GM19023 (cell line): ENCODE measurements around the gene KLHL41.
"Not testable (repeated sequence)": the region's sequence is repeated elsewhere in the genome, so short reads cannot be mapped to it uniquely, and the experiment has no call there.

Experiments used
- ATAC-seq: cut with Tn5 transposase; IDR thresholded peaks from one replicate; pipeline ENCODE4 v1.9.1; 2021; ENCODE audit warnings: mild to moderate bottlenecking, moderate library complexity; ENCODE audit not compliant: unreplicated experiment

Gene KLHL41

DNA sequence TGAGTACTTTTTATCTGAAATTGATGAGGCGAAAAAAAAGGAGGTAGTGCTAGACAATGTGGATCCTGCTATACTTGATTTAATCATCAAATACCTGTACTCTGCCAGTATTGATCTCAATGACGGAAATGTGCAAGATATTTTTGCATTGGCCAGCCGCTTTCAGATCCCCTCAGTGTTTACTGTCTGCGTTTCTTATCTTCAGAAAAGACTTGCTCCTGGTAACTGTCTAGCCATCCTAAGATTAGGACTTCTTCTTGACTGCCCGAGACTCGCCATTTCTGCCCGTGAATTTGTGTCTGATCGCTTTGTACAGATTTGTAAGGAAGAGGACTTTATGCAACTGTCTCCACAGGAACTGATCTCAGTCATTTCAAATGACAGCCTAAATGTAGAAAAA, 453 bp downstream of the KLHL41 start:
- ATAC-seq = no peak

DNA sequence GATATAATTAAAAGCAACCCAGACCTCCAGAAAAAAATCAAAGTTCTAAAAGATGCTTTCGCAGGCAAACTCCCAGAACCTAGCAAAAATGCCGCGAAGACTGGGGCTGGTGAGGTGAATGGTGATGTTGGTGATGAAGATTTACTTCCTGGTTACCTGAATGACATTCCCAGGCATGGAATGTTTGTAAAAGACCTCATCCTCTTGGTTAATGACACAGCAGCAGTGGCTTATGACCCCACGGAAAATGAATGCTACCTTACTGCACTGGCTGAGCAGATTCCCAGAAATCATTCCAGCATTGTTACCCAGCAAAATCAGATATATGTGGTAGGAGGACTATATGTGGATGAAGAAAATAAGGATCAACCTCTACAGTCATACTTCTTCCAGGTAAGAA, 994 bp downstream of the KLHL41 start:
- ATAC-seq = no peak

DNA sequence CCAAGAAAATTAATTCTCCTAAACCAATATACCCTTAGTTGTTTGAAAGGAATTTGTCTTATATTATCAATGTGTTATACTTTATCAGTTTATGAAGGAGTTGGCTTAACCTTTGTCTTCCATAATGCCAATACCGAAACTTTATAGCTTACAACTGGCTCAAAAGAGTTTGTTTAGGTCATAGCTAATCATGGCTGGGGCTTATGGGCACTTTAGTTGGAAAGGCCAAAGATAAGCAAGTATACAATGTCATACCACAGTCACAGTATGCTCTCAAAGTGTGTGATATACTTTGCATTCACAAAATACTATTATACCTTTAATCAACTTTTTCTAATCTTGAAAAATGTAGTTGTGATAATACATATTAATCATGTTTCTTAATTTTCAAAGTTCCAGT, 2.3 kb downstream of the KLHL41 start:
- no peak for ATAC-seq

DNA sequence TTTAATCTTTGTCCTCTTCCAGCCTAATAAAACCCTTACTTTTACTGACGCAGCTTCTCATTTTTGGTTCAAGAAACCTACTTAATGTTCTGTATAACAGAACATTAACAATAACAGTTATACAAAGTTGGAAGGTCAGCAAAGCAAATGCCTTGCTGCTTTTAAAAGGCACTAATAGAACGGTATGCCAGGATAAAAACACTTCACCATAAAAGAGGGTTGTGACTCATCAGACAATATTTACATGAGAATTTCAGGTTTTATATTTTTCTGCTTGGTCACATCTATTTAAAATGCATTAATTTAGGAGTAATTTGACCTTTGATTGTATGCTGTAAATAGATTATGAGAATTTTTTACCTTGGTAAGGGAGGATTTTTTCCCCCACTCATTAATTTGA, 3.0 kb downstream of the KLHL41 start:
- ATAC-seq = no peak

DNA sequence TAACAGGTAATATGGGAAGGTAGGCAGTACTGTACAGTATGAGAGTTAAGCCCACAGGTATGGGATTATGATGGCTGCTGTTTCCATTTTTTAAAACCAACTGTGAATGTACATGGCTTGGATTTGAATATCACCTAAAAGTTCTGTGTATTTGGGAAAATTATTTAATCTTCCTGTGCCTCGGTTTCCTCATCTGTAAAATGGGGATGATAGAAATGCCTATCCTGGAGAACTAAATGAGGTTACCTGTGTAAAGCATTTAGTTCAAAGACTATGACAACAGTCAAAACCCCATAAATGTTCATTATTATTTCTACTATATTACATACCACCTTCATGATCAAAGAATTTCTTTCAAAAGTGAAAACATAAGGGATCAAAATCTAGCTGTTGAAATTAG, 3.6 kb downstream of the KLHL41 start:
- no peak for ATAC-seq

DNA sequence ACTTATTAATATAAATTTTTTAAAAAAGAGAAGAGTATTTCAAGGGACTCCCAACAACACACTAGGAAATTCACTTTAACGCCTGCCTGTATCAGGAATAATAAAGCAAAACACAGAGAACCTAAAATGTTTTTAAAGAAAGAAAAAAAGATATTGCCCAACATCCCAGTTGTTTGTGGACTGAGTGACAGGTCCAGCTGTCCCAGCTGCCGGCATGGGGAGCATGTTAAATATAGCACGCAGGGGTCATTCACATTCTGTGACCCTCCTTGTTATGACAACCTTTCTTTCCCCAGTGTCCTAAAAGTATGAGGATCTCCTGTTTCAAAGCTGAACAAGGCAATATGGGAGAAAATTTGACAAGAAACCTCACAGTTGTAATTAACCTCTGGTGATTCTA, 4.4 kb downstream of the KLHL41 start:
- no peak for ATAC-seq

DNA sequence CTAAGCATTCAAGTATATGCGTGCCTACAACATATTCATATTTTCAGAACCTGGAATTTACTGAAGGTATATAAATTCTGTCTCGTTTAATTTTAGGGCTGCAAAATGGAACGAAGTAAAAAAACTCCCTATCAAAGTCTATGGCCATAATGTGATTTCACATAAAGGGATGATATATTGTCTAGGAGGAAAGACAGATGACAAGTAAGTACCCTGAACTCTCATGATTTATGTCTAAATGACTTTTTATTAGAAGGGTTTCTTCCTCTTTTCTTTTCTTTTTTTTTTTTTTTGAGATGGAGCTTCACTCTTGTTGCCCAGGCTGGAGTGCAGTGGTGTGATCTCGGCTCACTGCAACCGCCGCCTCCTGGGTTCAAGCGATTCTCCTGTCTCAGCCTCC, 5.3 kb downstream of the KLHL41 start:
- not testable (repeated sequence) for ATAC-seq

DNA sequence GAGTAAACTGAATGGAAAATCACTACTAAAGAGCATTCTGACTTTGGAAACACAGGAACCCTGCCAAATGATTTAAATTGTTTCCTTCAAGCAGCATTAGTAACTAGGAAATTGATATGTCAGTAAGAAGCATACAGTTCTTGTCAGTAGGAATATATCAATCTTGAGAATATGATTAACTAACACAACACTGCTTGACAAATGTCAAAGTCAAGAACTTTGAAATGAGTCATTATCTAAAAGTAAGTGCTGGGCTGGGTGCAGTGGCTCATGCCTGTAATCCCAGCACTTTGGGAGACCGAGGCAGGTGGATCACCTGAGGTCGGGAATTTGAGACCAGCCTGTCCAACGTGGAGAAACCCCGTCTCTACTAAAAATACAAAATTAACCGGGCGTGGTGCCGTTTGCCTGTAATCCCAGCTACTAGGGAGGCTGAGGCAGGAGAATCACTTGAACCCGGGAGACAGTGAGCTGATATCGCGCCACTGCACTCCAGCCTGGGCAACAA, 7.0 kb downstream of the KLHL41 start:
- ATAC-seq = not testable (repeated sequence)

DNA sequence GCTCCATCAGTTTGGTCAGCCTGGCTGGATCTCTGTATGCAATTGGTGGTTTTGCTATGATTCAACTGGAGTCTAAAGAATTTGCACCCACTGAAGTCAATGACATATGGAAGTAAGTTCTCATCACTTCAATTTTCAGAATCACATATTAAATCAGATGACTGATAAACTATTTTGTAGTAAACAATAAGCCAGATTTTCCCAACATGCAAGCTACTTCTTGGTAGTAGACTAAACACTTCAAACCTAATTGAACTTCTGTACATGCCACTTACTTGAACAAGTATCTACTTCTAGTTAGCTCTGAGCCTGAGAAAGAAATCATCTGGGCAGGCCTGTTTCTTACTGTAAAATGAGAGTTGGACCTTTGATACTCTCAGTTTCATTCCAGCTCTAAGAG, 11.4 kb downstream of the KLHL41 start:
- ATAC-seq = no peak

DNA sequence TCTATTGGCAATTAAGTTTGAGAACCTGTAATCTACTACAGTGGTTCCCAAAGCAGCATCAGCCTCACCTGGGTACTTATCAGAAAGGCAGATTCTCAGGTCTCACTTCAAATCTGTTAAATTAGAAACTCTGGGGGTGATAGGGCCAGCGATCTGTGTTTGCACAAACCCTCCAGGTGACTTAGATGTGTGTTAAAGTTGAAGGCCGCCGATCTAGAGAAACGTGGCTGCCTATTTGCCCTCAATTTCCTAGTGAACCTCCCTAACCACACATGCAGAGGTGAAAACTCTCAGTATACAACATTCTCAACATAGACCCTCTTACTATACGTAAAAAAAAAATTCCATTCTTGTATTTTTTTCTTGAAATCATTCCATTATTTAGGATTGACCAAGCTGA, 14.2 kb downstream of the KLHL41 start:
- no peak for ATAC-seq

DNA sequence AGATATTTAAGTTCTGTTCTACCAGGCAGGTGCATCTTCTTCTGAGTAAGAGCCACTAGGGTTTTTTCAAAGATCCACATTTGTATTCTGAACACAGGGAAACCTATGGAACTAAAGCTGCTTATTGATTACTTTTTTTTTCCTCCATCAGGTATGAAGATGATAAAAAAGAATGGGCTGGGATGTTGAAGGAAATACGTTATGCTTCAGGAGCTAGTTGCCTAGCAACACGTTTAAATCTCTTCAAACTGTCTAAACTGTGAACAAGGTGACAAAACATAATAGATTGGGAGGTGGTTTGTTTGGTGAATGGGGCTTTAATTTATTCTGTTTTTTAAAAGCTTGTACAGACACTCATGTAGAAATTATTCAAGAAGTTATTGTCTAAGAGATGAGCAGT, 15.9 kb downstream of the KLHL41 start:
- no peak for ATAC-seq

DNA sequence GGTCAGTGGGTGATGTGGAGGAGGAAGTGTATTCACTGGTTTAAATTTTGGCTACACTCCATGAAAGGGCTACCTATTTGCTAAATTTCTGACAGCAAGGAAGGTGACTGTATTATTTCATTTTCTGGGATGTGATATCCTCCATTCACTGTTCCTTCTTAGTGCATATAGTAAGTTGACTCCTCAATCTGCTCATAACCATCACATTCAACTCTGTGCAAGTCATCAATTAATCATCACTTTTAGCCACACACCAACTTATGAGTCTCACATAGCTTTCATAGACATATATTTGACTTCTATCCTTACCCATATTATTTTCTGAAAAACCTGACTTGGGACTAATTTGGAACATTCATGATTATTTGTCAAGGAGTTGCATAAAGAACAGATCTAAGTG, 16.9 kb downstream of the KLHL41 start:
- ATAC-seq = no peak

DNA sequence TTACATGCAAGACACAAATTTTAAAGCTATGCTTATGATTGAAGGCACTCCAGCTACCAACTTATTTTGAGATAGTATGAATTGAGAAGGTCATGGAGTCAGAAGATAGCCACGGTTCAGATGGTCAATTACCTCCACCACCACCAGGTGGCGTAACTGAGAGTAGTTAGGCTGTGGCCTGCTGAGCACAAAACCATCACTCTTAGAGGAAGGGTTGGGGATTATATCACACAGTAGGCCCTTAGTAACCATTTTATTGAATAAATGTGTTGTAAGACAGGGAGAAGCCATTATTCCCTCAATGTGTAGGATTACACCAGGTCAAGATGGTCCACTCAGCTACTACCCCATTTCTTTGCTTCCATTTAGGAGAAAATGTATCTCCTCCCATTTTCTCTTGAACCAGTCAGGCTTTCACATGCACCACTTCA, 18.8 kb downstream of the KLHL41 start:
- no peak for ATAC-seq

DNA sequence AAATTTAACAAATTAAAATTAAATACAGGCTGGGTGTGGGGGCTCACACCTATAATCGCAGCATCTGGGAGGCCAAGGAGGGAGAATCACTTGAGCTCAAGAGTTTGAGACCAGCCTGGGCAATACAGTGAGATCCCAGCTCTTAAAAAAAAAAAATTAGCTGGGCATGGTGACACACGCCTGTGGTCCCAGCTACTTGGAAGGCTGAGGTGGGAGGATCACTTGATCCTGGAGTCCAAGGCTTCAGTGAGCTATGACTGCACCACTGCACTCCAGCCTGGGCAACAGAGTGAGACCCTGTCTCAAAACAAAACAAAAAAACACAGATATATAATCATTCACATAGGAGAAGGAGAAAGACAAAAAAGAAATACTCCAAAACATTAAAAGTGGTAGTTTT, 30.0 kb downstream of the KLHL41 start:
- ATAC-seq = not testable (repeated sequence)

DNA sequence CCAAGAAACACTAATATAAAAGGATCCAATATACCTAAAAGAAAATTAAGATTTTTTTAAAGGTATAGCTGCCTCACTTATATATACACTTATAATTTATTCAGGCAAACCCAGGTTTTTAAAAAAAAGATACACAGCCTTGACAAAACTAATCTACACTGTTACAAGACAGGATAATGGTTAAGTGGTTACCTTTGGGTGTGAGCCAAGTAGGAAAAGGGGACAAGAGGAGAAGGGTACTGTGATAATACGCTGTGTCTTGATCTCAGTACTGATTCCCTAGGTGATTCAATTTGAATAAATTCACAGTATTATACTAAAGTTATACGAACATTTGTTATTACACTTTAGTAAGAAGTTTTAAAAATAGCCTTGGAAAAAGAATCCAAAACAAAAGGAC, 30.6 kb downstream of the KLHL41 start:
- no peak for ATAC-seq

DNA sequence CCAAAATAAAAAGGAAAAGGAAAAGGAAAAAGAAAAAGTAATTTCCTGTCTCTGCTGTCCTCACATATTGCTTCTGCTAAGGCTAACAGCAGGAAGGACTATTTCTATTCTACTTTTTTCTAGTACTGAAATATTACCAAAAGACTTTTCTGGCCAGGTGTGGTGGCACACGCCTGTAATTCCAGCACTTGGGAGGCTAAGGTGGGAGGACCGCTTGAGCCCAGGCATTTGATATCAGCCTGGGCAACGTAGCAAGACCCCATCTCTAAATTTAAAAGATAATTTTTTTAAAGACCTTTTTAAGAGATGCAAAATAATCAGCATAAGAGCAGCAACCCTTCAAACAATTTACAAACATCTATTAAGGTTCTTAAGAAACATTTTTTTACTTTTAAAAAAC, 32.9 kb downstream of the KLHL41 start:
- ATAC-seq = no peak

DNA sequence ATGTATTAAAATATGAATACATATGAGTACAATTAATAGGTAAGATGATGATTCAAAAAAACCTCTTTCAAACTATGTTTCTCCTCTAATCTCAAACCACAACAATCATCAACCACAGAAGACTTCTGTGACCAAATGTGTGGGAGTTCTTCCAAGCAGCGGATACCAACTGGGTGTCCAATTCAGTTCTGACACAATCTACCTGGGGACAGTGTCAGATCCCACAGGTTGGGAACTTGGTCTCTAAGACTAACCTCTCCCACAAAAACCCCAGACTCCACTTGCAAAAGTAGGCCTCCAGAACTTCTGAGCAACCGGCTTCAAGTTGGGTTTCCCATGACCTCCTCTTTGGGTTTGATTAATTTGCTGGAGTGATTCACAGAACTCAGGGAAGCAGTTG, 37.3 kb downstream of the KLHL41 start:
- no peak for ATAC-seq

DNA sequence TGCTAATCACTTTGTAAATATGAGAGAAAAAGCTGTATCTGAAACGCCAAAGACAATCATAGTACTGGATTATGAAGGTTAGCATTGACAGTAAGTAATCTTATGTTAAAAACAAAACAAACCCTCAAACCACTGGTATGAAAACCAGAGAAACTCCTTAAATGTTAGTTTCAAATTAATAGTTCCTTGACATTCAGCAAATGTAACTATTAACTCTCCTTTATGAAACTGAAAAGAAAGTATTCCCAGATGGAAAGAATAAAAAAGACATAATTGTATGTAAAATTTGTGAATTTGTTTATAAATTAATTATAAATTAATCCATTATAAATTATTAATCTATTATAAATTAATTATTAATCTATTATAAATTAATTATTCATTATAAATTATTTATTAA, 51.9 kb downstream of the KLHL41 start:
- ATAC-seq = no peak

DNA sequence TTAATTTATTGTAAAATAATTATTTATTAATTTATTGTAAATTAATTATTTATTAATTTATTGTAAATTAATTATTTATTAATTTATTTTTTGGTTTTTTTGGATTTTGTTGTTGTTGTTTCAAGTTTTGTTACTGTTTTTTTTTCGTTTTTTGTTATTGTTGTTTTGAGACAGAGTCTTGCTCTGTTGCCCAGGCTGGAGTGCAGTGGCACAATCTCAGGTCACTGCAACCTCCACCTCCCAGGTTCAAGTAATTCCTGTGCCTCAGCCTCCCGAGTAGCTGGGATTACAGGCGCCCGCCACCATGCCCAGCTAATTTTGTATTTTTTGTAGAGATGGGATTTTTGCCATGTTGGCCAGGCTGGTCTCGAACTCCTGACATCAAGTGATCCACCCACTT, 52.6 kb downstream of the KLHL41 start:
- ATAC-seq = not testable (repeated sequence)

DNA sequence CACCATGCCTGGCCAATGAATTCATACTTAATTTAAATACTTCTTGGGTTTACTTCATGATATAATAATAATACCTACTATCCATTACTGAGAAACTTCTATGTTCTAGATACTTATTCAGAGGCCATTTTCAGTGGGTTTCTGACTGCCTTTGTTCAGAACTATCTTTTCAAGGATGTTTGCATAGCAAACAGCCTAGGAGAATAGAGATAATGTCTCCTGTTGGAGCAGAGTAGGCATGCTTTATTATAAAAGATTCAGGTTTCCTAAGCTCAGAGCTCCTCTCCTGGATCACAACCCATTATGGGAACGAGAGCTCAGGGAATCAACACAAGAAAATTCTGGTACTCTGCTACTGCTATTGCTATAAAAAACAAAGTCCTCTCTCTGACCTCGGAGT, 53.0 kb downstream of the KLHL41 start:
- no peak for ATAC-seq

DNA sequence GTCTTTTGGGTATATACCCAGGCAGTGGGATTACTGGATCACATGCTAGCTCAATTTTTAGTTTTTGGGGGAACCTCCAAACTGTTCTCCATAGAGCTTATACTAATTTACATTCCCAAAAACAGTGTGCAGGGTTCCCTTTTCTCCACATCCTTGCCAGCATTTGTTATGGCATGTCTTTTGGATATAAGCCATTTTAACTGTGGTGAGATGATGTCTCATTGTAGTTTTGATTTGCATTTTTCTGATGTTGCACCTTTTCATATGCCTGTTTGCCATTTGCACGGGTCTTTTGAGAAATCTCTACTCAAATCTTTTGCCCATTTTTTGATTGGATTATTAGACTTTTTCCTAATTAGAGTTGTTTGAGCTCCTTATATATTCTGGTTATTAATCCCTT, 56.2 kb downstream of the KLHL41 start:
- no peak for ATAC-seq

DNA sequence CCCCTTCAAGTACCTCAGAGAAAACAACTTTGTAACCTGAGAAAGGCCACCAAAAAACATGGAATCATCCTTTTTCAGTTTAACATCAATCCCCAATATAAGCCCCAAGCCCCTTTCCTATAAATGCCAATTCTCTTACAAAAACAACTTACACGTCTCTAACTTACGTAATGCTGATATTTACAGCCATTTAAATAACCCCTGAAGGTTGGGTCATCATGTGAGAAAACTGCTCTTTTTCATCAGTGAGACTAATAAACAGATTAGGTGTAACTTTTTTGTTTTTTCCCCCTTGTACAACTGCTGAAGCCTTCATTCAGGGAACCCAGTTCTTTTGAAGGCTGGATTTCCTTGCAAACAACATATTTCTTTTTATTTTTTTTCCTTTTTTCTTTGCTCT, 60.4 kb downstream of the KLHL41 start:
- ATAC-seq = no peak

DNA sequence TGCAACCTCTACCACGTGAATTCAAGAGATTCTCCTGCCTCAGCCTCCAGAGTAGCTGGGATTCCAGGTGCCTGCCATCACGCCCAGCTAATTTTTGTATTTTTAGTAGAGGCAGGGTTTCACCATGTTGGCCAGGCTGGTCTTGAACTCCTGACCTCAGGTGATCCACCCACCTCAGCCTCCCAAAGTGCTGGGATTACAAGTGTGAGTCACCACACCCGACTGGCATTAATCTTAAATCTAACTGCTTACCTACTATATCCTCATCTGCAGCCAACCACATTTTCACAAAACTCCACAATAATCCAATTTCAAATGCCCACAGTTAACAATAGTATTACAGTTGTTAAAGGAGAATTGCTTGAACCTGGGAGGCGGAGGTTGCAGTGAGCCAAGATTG, 61.2 kb downstream of the KLHL41 start:
- ATAC-seq = not testable (repeated sequence)

DNA sequence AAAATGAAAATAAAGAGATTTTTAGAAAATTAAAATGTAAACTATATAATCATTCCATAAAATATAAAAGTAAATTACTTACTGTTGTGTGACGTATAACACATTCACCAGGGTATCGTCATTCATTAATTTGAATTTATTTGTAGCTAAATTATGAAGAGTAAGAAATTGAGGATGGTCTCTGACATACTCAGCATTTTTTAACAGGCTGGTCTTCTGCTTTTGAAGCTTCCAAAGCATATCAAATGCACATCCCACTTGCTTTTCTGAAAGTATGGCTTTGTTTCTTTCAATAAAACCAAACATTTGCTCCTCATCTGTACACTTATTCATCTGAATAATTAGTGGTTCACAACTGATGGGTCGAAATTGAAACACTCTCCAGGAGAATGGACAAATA, 62.1 kb downstream of the KLHL41 start:
- ATAC-seq = no peak
